Adrenal gland (tissue), 5 donors: ENCODE data around the gene PATL2.

Experiments
- POLR2A ChIP-seq, 2 donors: fragments of 450-650 bp; IDR thresholded peaks; one replicate each; pipeline ENCODE4 v1.6.1; 2017; ENCODE audit warnings: antibody characterized with exemption in 2 of 2, mild to moderate bottlenecking in 2 of 2, moderate library complexity in 1 of 2
- TF ChIP-seq, protein P1 (sequence below), 6 experiments: fragments of 450-650 bp in 4 of 6; fragments of 200-600 bp in 2 of 6; sonication (generic) in 1 of 6; IDR thresholded peaks; 1 replicate in 5 of 6; 2 replicates in 1 of 6; pipeline versions ENCODE4 v1.5.1 to v1.8.0; 2016 to 2021; ENCODE audit warnings: antibody characterized with exemption in 6 of 6, mild to moderate bottlenecking in 2 of 6, moderate library complexity in 1 of 6
- donor health status: DM: no; HTN: no; CAD: no.

DNA sequence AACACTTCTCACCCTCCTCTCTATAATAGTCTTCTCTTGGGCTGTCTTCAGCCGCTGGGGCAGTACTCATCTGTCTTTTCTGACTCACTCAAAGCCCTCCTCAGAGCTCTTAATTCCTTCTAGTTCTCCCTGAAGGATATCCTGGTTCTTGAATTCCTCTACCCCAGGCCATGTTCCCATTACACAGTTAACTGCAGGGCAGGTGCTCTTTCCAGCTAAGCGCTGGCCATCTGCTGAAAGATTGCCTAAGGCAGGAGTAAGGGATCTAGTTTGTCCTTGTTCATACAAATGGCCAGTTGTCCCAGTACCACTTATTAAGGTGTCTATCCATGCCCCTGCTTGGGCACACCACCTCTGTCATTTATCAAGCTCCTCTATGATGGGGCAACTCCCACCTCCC, 37.5 kb downstream of the PATL2 start:
- no peak for TF ChIP-seq POLR2A (IDR thresholded peaks at IDR 0.05)
- TF ChIP-seq, protein P1, sequence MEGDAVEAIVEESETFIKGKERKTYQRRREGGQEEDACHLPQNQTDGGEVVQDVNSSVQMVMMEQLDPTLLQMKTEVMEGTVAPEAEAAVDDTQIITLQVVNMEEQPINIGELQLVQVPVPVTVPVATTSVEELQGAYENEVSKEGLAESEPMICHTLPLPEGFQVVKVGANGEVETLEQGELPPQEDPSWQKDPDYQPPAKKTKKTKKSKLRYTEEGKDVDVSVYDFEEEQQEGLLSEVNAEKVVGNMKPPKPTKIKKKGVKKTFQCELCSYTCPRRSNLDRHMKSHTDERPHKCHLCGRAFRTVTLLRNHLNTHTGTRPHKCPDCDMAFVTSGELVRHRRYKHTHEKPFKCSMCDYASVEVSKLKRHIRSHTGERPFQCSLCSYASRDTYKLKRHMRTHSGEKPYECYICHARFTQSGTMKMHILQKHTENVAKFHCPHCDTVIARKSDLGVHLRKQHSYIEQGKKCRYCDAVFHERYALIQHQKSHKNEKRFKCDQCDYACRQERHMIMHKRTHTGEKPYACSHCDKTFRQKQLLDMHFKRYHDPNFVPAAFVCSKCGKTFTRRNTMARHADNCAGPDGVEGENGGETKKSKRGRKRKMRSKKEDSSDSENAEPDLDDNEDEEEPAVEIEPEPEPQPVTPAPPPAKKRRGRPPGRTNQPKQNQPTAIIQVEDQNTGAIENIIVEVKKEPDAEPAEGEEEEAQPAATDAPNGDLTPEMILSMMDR (IDR thresholded peaks at IDR 0.05), result no peak
